Calu3 (cell line): Measurements from ENCODE around the gene HPGD. TPM values are rescaled to one million over a fixed set of nuclear protein-coding genes. Genes with fewer than 3 reads are reported as not detected.

Experiments used
- BruUV-seq: library from RNA; stranded (reverse); fragments of 400-500 nt; replicated peaks from 2 replicates; lab custom pipeline; 2021; lab: Mats Ljungman, UMichigan
- CTCF ChIA-PET: fragments of 300-600 bp; sonication (Branson Sonifier 250); formaldehyde crosslinking; loops from one replicate; lab custom pipeline; 2022; ENCODE audit warnings: antibody characterized with exemption; lab: Charles Lee
- DNase-seq: peaks from one replicate; pipeline ENCODE4 v3.0.0; 2022
- H3K27ac Mint-ChIP-seq: one replicate; pipeline ENCODE4 v1.8.0; 2022; ENCODE audit warnings: mixed read lengths; ENCODE audit not compliant: unreplicated experiment
- H3K27me3 Mint-ChIP-seq: one replicate; pipeline ENCODE4 v1.8.0; 2022; ENCODE audit warnings: mixed read lengths; ENCODE audit not compliant: unreplicated experiment
- H3K36me3 Mint-ChIP-seq: one replicate; pipeline ENCODE4 v1.8.0; 2022; ENCODE audit warnings: mild to moderate bottlenecking, moderate library complexity, mixed read lengths; ENCODE audit not compliant: insufficient read depth, unreplicated experiment
- H3K4me1 Mint-ChIP-seq: one replicate; pipeline ENCODE4 v1.8.0; 2022; ENCODE audit warnings: mild to moderate bottlenecking, low read depth, mixed read lengths; ENCODE audit not compliant: unreplicated experiment
- H3K4me3 Mint-ChIP-seq: one replicate; pipeline ENCODE4 v1.8.0; 2022; ENCODE audit warnings: mild to moderate bottlenecking, low read depth, moderate library complexity, mixed read lengths; ENCODE audit not compliant: unreplicated experiment
- H3K9me3 Mint-ChIP-seq: one replicate; pipeline ENCODE4 v1.8.0; 2022; ENCODE audit warnings: low read depth, mixed read lengths; ENCODE audit not compliant: unreplicated experiment
- intact Hi-C: fragments of 100-400 bp; cut with micrococcal nuclease; formaldehyde crosslinking; loops from one replicate; pipeline ENCODE4 v1.10.0; 2022; ENCODE audit not compliant: unreplicated experiment
- total RNA-seq: library from RNA; stranded (reverse); gene quantifications from 2 replicates; pipeline ENCODE4 v1.2.3, GENCODE V29; 2022
- TF ChIP-seq, protein P1 (sequence below): fragments of 200-600 bp; IDR thresholded peaks from one replicate; pipeline ENCODE4 v1.8.0; 2022; ENCODE audit warnings: antibody characterized with exemption; ENCODE audit not compliant: unreplicated experiment

The HPGD gene
- total RNA-seq, 1 experiment from 2014 or later, result 4.0 TPM

DNA sequence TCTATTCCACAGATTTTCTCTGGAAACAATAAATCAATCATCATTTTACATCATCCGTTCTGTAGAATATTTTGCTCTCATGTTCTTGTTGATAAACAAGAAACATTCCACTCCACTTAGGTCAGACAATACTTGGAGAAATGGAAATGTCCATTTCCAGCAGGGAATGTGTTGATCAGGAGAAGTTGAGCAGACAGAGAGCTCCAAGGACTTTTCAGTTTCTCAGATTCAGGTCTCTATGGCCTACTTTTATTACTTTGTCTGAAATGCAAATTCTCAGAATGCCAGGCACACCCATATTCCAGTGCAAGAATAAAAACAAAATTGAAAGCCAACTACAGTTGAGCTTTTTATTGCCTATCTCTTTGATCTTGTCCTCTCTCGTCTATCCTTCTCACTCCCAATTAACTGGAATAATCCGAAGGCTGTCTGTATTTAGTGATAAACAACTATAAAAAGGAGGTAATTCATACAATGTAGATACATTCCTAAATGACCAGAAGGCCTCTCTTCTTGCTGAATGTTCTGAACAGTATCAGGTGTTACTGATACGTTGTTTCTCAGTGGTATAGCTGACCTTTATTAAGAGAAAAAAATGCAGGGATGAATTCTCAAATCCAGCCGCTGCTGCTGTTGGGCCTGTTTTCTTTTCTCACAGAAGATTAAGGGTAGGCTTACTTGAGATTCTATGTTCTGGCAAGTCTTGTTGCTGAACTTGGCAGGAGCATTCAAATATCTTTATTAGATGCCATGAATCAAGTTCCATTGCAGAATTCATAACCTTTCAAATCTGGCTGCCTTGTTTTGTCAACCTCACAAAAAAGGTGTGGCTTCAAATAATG, 72.1 kb downstream of the HPGD start:
- no peak for DNase-seq
- intact Hi-C loops, result no loop called here

DNA sequence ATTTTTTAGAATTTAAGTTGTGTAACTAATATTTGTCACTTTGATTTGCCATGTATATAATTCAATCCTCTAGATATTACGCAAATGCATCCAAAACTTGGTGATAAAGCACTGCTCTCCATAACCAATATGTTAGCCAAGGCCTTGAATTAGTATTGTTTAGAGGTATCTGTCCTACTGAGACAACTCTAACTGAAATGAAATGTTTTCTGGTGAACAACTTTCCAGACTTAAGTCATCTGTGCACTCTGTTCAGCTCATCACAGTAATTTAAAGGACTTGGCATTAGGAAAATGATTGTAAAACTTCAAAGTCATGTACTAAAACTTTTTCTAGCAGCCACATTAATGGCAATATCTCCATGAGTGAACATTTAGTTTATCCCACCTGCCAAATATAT, 73.1 kb downstream of the HPGD start:
- no TSS peak for BruUV-seq
- peaks cover 17% of the 10 kb centered on the region for H3K4me1 Mint-ChIP-seq
- no peak overlapping the region for H3K27ac Mint-ChIP-seq
- H3K9me3 Mint-ChIP-seq, result no peaks in the 10 kb centered on the region
- H3K4me3 Mint-ChIP-seq, result no peak overlapping the region
- no peaks in the 10 kb centered on the region for H3K27me3 Mint-ChIP-seq
- CTCF ChIA-PET, result no interaction called here
- intact Hi-C loops, result no loop called here
- TF ChIP-seq, protein P1, sequence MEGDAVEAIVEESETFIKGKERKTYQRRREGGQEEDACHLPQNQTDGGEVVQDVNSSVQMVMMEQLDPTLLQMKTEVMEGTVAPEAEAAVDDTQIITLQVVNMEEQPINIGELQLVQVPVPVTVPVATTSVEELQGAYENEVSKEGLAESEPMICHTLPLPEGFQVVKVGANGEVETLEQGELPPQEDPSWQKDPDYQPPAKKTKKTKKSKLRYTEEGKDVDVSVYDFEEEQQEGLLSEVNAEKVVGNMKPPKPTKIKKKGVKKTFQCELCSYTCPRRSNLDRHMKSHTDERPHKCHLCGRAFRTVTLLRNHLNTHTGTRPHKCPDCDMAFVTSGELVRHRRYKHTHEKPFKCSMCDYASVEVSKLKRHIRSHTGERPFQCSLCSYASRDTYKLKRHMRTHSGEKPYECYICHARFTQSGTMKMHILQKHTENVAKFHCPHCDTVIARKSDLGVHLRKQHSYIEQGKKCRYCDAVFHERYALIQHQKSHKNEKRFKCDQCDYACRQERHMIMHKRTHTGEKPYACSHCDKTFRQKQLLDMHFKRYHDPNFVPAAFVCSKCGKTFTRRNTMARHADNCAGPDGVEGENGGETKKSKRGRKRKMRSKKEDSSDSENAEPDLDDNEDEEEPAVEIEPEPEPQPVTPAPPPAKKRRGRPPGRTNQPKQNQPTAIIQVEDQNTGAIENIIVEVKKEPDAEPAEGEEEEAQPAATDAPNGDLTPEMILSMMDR, result no peak
- no peaks in the 10 kb centered on the region for H3K36me3 Mint-ChIP-seq
- no peak for DNase-seq

More for the DNA sequence above, 72.1 kb downstream of the HPGD start:
- H3K4me3 Mint-ChIP-seq, result no peak overlapping the region
- no TSS peak for BruUV-seq
- TF ChIP-seq, protein P1, result no peak
- CTCF ChIA-PET, result no interaction called here
- no peaks in the 10 kb centered on the region for H3K27me3 Mint-ChIP-seq
- no peak overlapping the region for H3K27ac Mint-ChIP-seq
- no peaks in the 10 kb centered on the region for H3K36me3 Mint-ChIP-seq
- H3K9me3 Mint-ChIP-seq, result no peaks in the 10 kb centered on the region
- peaks cover 17% of the 10 kb centered on the region for H3K4me1 Mint-ChIP-seq

DNA sequence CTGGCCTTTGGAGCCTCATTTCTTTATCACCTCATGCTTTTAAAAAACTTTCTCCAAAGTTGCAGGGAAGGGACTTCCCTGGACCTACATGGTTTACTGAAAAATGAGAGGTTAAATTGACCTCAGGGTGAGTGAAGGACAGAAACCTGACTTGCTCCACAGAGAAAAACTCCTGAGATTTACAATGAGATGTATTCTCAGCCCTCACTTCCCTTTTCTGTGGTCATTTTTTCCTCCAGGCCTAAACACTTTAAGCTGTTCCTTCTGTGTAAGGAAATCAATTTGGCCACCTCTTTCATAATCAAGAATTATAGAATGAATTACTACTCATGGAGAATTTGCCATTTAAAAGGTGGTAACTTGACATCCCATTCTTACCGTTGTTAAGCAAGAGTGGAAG, 77.9 kb downstream of the HPGD start:
- no peak for DNase-seq
- peaks cover 17% of the 10 kb centered on the region for H3K4me1 Mint-ChIP-seq
- no peaks in the 10 kb centered on the region for H3K27me3 Mint-ChIP-seq
- intact Hi-C loops, result no loop called here
- CTCF ChIA-PET, result no interaction called here
- H3K4me3 Mint-ChIP-seq, result no peak overlapping the region
- TF ChIP-seq, protein P1, result no peak
- no TSS peak for BruUV-seq
- H3K9me3 Mint-ChIP-seq, result peaks cover 4% of the 10 kb centered on the region
- H3K27ac Mint-ChIP-seq, result no peak overlapping the region
- H3K36me3 Mint-ChIP-seq, result peaks cover 4% of the 10 kb centered on the region

Other genes starting within 250 kb of the HPGD start
- gene FBXO8, start 238.8 kb downstream of the HPGD start, total RNA-seq, result 11.4 and 14.8 TPM in 2 replicates
- 13.5 and 15.8 TPM in 2 replicates for gene CEP44, start 238.6 kb downstream of the HPGD start, total RNA-seq